Testis (tissue), 3 donors: Measurements from ENCODE around the gene MAN2C1. TPM values are rescaled to one million over a fixed set of nuclear protein-coding genes. Genes with fewer than 3 reads are reported as not detected.

ENCODE experiments used
- DNase-seq: peaks from one replicate; pipeline ENCODE4 v3.0.0-alpha.2; 2019
- H3K27ac ChIP-seq, 2 donors: fragments of 200-600 bp; sonication (generic); one replicate each; pipeline ENCODE4 v1.5.1; 2019
- H3K27me3 ChIP-seq: fragments of 200-600 bp; sonication (generic); one replicate; pipeline ENCODE4 v1.5.1; 2019
- H3K36me3 ChIP-seq: fragments of 200-600 bp; sonication (generic); one replicate; pipeline ENCODE4 v1.5.1; 2017; ENCODE audit warnings: low read depth; ENCODE audit errors: missing control alignments
- H3K4me1 ChIP-seq: fragments of 200-600 bp; sonication (generic); one replicate; pipeline ENCODE4 v1.5.1; 2019
- H3K4me3 ChIP-seq, 2 donors: fragments of 200-600 bp; sonication (generic); one replicate each; pipeline ENCODE4 v1.5.1; 2017 to 2019
- H3K9me3 ChIP-seq: fragments of 200-600 bp; sonication (generic); one replicate; pipeline ENCODE4 v1.5.1; 2017
- CTCF ChIP-seq, 3 experiments: fragments of 450-650 bp in 2 of 3; fragments of 200-600 bp in 1 of 3; sonication (generic) in 1 of 3; IDR thresholded peaks; one replicate each; pipeline ENCODE4 v1.5.1; 2016 to 2019; ENCODE audit warnings: antibody characterized with exemption in 3 of 3, mild to moderate bottlenecking in 2 of 3, moderate library complexity in 1 of 3
- POLR2A ChIP-seq: fragments of 450-650 bp; IDR thresholded peaks from one replicate; pipeline ENCODE4 v1.6.1; 2017; ENCODE audit warnings: antibody characterized with exemption, mild to moderate bottlenecking, moderate library complexity
- WGBS, 2 donors: methylation state at CpG; one replicate each; pipeline ENCODE4 v1.1.5; 2018; 5-methylcytosine and 5-hydroxymethylcytosine counted together
- intact Hi-C: fragments of 100-400 bp; cut with DNase I; formaldehyde crosslinking; loops from one replicate; pipeline ENCODE4 v1.15.1; 2023; ENCODE audit warnings: low total_unique reads
- polyA plus RNA-seq: library from polyadenylated mRNA; stranded (reverse); fragments of 350-450 nt; fragmentation: Illumina TruSeq; extraction: RNeasy Lipid Tissue Mini Kit (QIAGEN cat#74804); gene quantifications from one replicate; pipeline ENCODE4 v1.2.3, GENCODE V29; 2014; ENCODE audit warnings: low read depth, low replicate concordance; ENCODE audit not compliant: insufficient read depth
- total RNA-seq, 2 donors: library from RNA; depleted of rRNA; stranded (reverse); fragments of >200 nt; gene quantifications; one replicate each; pipeline ENCODE4 v1.2.3, GENCODE V29; 2016

MAN2C1 gene
- total and polyA plus RNA-seq, 3 donors from 2014 or later: 171 to 343 (median 256) TPM

- Histone ChIP-seq H3K36me3 (no peaks in the 10 kb centered on the region), H3K4me3 (no peak overlapping the region), H3K27me3 (no peaks in the 10 kb centered on the region), H3K9me3 (no peaks in the 10 kb centered on the region), H3K4me1 (peaks cover 11% of the 10 kb centered on the region), H3K27ac (no peak overlapping the region)
- no peak for TF ChIP-seq POLR2A
- no peak for TF ChIP-seq CTCF (IDR thresholded peaks at IDR 0.05)
- intact Hi-C loops: loop anchor here (10.0 kb wide), 1 partner anchor 258 kb away; the partner anchor contains the start of gene SNUPN
- no peak for DNase-seq
Observed at GRCh38 chr15:75367006-75367405, 1.4 kb downstream of the MAN2C1 start.

GRCh38 chr15:75366163-75366562 is 2.2 kb downstream of the MAN2C1 start:
- no peak for DNase-seq
- Histone ChIP-seq H3K4me3 (no peak overlapping the region), H3K36me3 (no peaks in the 10 kb centered on the region), H3K9me3 (no peaks in the 10 kb centered on the region), H3K27ac (no peak overlapping the region), H3K27me3 (no peaks in the 10 kb centered on the region), H3K4me1 (peaks cover 11% of the 10 kb centered on the region)
- intact Hi-C loops: loop anchor here (10.0 kb wide), 1 partner anchor 259 kb away; the partner anchor contains the start of gene SNUPN
- 95 to 98% methylated on average over 3 of the region's 3 CpGs for WGBS, 2 donors
- TF ChIP-seq POLR2A: no peak
- TF ChIP-seq CTCF (IDR thresholded peaks at IDR 0.05): no peak

GRCh38 chr15:75364881-75365280 is 3.5 kb downstream of the MAN2C1 start:
- Histone ChIP-seq H3K27ac (no peak overlapping the region), H3K9me3 (no peaks in the 10 kb centered on the region), H3K27me3 (no peaks in the 10 kb centered on the region), H3K36me3 (no peaks in the 10 kb centered on the region), H3K4me1 (peaks cover 11% of the 10 kb centered on the region), H3K4me3 (no peak overlapping the region)
- DNase-seq: no peak
- TF ChIP-seq POLR2A (no peak), CTCF (IDR thresholded peaks at IDR 0.05) (no peak)
- intact Hi-C loops: loop anchor here (10.0 kb wide), 1 partner anchor 260 kb away; the partner anchor contains the start of gene SNUPN
- 90 to 97% methylated on average over 6 of the region's 6 CpGs for WGBS, 2 donors

GRCh38 chr15:75363786-75364185 is 4.6 kb downstream of the MAN2C1 start:
- whole genome bisulfite sequencing, 2 donors: 83 to 89% methylated on average over 8 to 9 of the region's 9 CpGs
- DNase-seq: no peak
- H3K9me3 ChIP-seq: no peaks in the 10 kb centered on the region
- no peak overlapping the region for H3K4me3 ChIP-seq
- no peaks in the 10 kb centered on the region for H3K36me3 ChIP-seq
- intact Hi-C loops: loop anchor here (10.0 kb wide), 1 partner anchor 261 kb away; the partner anchor contains the start of gene SNUPN
- peaks cover 4% of the 10 kb centered on the region for H3K4me1 ChIP-seq
- TF ChIP-seq CTCF (IDR thresholded peaks at IDR 0.05): no peak
- TF ChIP-seq POLR2A: no peak
- no peaks in the 10 kb centered on the region for H3K27me3 ChIP-seq
- H3K27ac ChIP-seq: no peak overlapping the region

GRCh38 chr15:75362642-75363249 is 5.7 kb downstream of the MAN2C1 start:
- TF ChIP-seq CTCF (IDR thresholded peaks at IDR 0.05): no peak
- TF ChIP-seq POLR2A: no peak
- Histone ChIP-seq H3K4me1 (peaks cover 3% of the 10 kb centered on the region), H3K27ac (no peak overlapping the region), H3K4me3 (no peak overlapping the region), H3K36me3 (no peaks in the 10 kb centered on the region), H3K9me3 (no peaks in the 10 kb centered on the region), H3K27me3 (no peaks in the 10 kb centered on the region)
- WGBS, 2 donors: 74 to 76% methylated on average over 3 to 7 of the region's 7 CpGs
- intact Hi-C loops: loop anchor here (10.0 kb wide), 1 partner anchor 262 kb away; the partner anchor contains the start of gene SNUPN
- no peak for DNase-seq
